Aorta (tissue), 5 donors: Measurements from ENCODE around the gene JOSD1. TPM values are rescaled to one million over a fixed set of nuclear protein-coding genes. Genes with fewer than 3 reads are reported as not detected.

Experiments used
- ATAC-seq: fragments of 200-7000 bp; cut with Tn5 transposase; one replicate; pipeline ENCODE4 v1.9.1; 2022; ENCODE audit warnings: moderate library complexity; ENCODE audit not compliant: low FRiP score
- DNase-seq, 2 donors: peaks; one replicate each; pipeline ENCODE4 v3.0.0-alpha.2; 2020
- H3K27ac ChIP-seq, 2 donors: one replicate each; pipeline ENCODE4 v1.5.1; 2013; ENCODE audit warnings: low read length in 2 of 2, mild to moderate bottlenecking in 2 of 2, moderate library complexity in 2 of 2, control low read depth in 1 of 2, inconsistent platforms in 1 of 2, low read depth in 1 of 2
- H3K27me3 ChIP-seq, 2 donors: one replicate each; pipeline ENCODE4 v1.6.1; 2013; ENCODE audit warnings: control low read depth in 1 of 2, low read length in 1 of 2, mild to moderate bottlenecking in 1 of 2, moderate library complexity in 1 of 2; ENCODE audit not compliant: insufficient read depth in 2 of 2, control insufficient read depth in 1 of 2
- H3K36me3 ChIP-seq, 2 donors: one replicate each; pipeline ENCODE4 v1.6.1; 2013; ENCODE audit warnings: control low read depth in 1 of 2, low read length in 1 of 2, mild to moderate bottlenecking in 1 of 2; ENCODE audit not compliant: insufficient read depth in 2 of 2, control insufficient read depth in 1 of 2
- H3K4me1 ChIP-seq, 2 donors: one replicate each; pipeline ENCODE4 v1.6.1; 2013; ENCODE audit warnings: low read length in 2 of 2, control low read depth in 1 of 2, mild to moderate bottlenecking in 1 of 2, moderate library complexity in 1 of 2; ENCODE audit not compliant: insufficient read depth in 2 of 2, control insufficient read depth in 1 of 2
- H3K4me3 ChIP-seq, 2 donors: one replicate each; pipeline ENCODE4 v1.5.1; 2013; ENCODE audit warnings: low read length in 2 of 2, control low read depth in 1 of 2, mild to moderate bottlenecking in 1 of 2
- H3K9me3 ChIP-seq: one replicate; pipeline ENCODE4 v1.6.1; 2013; ENCODE audit warnings: mild to moderate bottlenecking, low read length; ENCODE audit not compliant: control insufficient read depth
- WGBS, 2 donors: extraction: QIAGEN DNeasy Blood & Tissue Kit; methylation state at CpG; one replicate each; pipeline ENCODE4 v1.1.7; 2013; 5-methylcytosine and 5-hydroxymethylcytosine counted together
- intact Hi-C, 2 donors: fragments of 100-400 bp; cut with DNase I; formaldehyde crosslinking; loops; one replicate each; pipeline versions ENCODE4 v1.14.2 to v1.15.0; 2022
- polyA plus RNA-seq, 2 donors: library from polyadenylated mRNA; stranded (reverse); fragments of 200-250 nt; gene quantifications; one replicate each; pipeline ENCODE4 v1.2.3, GENCODE V29; 2013
- total RNA-seq, 2 donors: library from RNA; stranded (reverse); fragmentation: NEBNext Ultra II Directional; extraction: Animal tissue kit (Norgen Biotek cat#: 25700); gene quantifications; one replicate each; pipeline ENCODE4 v1.2.1, GENCODE V29; 2021
- donor health status: healthy with polysubstance abuse.
- donor health status: Bipolar disorder and iron deficiency.
- donor health status: DM: no; HTN: no; CAD: no.
- donor health status: DM: no; HTN: no; CAD: no.
- donor health status: DM: yes; HTN: yes; CAD: no.

Gene JOSD1
- total and polyA plus RNA-seq, 4 donors: 19.7 to 54.7 (median 42.0) TPM

DNA sequence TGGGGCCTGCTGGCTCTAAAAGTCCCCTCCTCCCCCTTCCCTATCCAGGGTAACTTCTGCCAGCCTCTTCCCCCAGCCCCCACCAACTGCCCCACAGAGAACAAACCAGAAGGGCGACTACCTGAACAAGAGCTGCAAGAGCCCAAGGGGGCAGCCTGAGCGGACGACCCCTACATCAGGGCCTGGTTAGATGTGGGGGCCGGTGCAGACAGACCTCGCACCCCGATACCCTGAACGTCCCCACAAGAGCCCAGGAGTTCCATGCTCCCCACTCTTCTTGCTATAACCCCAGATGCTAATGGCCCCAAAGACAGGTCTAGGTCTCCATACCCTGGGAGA lies 34.4 kb upstream of the JOSD1 start:
- Histone ChIP-seq H3K36me3 (peaks cover 4 to 26% of the 10 kb centered on the region in 2 donors), H3K27ac (no peak overlapping the region), H3K9me3 (no peaks in the 10 kb centered on the region), H3K27me3 (no peaks in the 10 kb centered on the region), H3K4me1 (peaks cover 0 to 3% of the 10 kb centered on the region in 2 donors), H3K4me3 (no peak overlapping the region)
- intact Hi-C loops: no loop called here
- DNase-seq (peak in 1 of 2 donors; percentile 23), ATAC-seq (no peak)
- 88 to 92% methylated on average over 7 of the region's 7 CpGs for WGBS, 2 donors

DNA sequence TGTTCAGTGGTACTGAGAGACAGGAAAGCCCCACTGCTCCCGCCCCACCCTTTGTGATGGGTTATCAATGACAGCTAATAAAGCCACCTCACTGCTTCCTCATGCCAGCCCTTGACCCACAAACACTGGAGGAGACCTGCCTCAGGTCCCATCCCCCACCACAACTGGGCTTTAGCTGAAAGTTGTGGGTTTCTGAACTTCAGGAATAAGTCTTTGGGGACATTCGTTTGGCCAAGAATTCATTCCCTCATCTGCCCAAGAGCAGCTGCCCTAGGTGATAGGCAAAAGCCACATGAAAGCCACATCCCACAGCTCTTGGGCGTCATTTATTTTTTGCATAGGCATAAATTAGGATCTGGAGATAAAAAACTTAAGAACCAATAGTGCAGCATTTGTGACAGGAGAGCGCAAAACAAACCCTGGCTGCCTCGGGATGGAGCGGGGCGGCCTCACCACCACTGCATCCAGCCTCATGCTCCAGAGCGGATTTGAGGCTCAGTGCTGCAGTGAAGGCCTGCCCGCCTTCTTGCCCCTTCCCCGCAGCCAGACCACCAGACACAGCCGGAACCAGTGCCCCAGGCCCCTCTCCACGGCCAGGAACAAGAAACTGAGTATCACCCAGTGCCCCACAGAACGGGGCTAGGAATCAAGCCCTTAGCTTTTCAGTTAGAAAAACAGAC lies 33.8 kb upstream of the JOSD1 start:
- H3K4me1 ChIP-seq: peaks cover 0 to 3% of the 10 kb centered on the region in 2 donors
- ATAC-seq (no peak), DNase-seq (peak; percentile 39 to 46)
- intact Hi-C loops: no loop called here
- H3K9me3 ChIP-seq: no peaks in the 10 kb centered on the region
- no peaks in the 10 kb centered on the region for H3K27me3 ChIP-seq
- H3K4me3 ChIP-seq: no peak overlapping the region
- H3K36me3 ChIP-seq: peaks cover 4 to 24% of the 10 kb centered on the region in 2 donors
- WGBS, 2 donors: 85 to 87% methylated on average over 13 of the region's 13 CpGs
- peak overlapping the region in 1 of 2 donors; percentile 5 for H3K27ac ChIP-seq

DNA sequence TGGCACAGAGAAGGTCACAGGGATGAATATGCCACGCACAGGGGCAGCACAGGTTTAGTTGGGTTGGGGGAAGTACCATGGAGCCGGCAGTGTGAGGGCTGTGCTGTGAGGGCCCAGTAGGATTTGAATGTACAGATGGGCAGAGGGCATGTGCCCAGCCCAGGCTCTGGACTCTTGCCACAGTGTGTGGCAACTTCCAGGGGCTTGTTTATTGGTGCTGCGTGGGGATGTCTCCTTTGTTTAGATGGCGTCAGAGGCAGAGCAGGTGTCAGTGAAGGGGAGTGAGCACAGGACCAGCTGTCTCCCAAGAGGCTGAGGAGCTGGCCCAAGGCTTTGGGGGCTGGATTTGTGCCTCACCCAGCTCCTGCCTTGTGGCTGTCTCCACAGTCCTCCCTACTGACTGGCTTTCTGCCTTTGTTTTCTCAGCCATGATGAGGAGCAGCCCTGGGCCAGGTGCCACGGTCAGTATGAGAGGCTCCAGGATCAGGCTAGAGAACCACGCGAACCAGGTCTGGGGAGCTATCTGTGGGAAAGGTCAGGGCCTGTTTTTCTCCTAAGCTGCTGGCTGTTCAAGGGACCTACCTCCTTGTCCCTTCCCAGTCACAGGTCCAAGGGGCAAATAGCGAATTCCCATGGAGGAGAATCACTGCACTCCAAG lies 33.1 kb upstream of the JOSD1 start:
- intact Hi-C loops: no loop called here
- Histone ChIP-seq H3K27me3 (no peaks in the 10 kb centered on the region), H3K4me1 (peaks cover 0 to 3% of the 10 kb centered on the region in 2 donors), H3K36me3 (peaks cover 4 to 20% of the 10 kb centered on the region in 2 donors), H3K4me3 (no peak overlapping the region), H3K27ac (peak overlapping the region in 1 of 2 donors; percentile 74), H3K9me3 (no peaks in the 10 kb centered on the region)
- ATAC-seq (peak; percentile 6), DNase-seq (peak; percentile 45 to 74)
- WGBS, 2 donors: 35 to 41% methylated on average over 8 of the region's 8 CpGs

DNA sequence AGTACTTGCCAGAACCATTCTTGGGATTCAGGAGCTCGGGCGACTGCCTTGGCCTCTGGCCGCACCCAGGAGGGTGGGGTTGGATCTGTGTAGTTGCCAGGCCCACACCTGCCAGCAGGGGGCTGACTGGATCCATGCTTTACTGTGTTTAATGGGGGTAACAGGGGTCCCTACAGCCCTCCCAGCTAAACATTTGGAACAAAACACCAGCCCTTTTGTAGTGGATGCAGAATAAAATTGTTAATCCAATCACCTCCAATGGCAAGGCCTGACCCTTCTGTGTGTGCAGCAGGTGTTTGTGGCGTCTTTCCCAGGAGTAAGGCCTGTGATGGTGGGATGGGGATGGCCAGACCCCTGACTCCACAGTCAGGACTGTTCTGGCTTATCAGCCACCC lies 32.6 kb upstream of the JOSD1 start:
- no peaks in the 10 kb centered on the region for H3K9me3 ChIP-seq
- DNase-seq: peak; percentile 58 to 82
- WGBS, 2 donors: 27 to 30% methylated on average over 4 of the region's 4 CpGs
- ATAC-seq: peak; percentile 27
- H3K4me1 ChIP-seq: peaks cover 0 to 3% of the 10 kb centered on the region in 2 donors
- intact Hi-C loops: no loop called here
- H3K4me3 ChIP-seq: no peak overlapping the region
- no peaks in the 10 kb centered on the region for H3K27me3 ChIP-seq
- peak overlapping the region in 1 of 2 donors; percentile 74 for H3K27ac ChIP-seq
- peaks cover 0 to 16% of the 10 kb centered on the region in 2 donors for H3K36me3 ChIP-seq

DNA sequence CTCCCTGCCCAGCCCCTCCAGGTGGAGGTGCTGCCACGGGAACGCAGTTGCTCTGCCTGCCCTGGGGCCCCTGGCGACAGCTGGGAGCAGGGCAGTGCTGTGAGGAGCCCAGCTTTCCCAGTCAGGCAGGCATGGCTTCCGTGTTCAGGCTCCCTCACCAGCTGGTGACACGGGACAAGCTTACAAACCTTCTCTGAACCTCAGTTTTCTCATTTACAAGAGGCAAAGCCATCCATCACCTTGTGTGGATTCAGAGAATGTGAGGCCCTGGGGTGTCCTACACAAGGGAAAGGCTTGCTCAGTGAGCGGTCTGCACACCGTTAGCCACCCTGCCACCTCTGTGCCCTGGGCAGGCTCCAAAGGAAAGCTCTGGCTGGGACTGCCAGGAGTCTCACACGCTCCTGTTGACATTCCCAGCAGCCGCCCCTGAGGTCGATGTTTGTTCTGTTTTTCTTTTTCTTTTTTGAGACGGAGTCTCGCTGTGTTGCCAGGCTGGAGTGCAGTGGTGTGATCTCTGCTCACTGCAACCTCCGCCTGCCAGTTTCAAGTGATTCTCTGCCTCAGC lies 31.6 kb upstream of the JOSD1 start:
- WGBS, 2 donors: 17 to 18% methylated on average over 13 of the region's 13 CpGs
- DNase-seq: peak; percentile 55 to 76
- Histone ChIP-seq H3K36me3 (peaks cover 0 to 15% of the 10 kb centered on the region in 2 donors), H3K9me3 (no peaks in the 10 kb centered on the region), H3K4me3 (no peak overlapping the region), H3K27me3 (no peaks in the 10 kb centered on the region), H3K27ac (peak overlapping the region in 1 of 2 donors; percentile 72), H3K4me1 (peaks cover 0 to 3% of the 10 kb centered on the region in 2 donors)
- peak; percentile 53 for ATAC-seq
- intact Hi-C loops: no loop called here

DNA sequence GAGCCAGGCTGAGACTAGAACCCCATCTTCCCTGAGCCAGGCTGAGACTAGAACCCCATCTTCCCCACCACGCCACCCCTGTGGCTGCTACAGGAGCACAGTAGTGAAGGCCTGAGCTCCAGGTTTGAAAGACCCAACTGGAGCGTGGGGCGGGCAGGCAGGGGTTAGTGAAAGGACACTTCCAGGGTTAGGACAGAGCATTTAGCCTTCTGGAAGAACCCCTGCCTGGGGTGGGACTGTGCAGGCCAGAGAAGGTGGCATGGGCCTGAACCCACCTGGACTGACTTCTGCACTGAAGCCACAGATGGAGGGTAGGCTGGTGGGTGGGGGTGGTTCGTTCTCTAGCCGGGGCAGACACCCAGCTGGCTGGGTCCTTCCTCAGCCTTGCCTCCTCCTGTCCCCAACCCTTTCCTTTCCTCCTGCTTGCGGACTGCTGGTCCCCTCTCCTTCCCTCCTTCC lies 31.0 kb upstream of the JOSD1 start:
- H3K4me1 ChIP-seq: peaks cover 0 to 3% of the 10 kb centered on the region in 2 donors

DNA sequence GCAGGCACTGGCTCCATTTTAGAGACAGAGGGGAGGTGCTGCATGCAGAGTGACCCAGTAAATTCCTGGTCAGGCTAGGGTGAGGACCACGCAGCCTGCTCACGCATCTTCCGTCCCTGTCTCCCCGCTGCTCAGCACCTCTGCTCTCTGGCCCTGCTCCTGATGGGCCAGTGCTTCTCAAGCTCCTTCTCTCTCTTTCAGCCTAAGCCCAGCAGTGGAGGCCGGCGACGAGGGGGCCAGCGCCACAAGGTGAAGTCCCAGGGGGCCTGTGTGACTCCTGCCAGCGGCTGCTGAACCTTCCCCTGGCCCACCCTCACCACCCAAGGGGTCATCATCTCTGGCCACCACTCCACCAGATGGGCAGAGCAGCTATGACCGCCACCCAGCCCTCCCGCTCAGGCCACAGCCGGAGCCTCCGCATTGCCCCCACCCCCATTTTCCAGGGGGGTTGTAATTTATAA lies 29.7 kb upstream of the JOSD1 start:
- peaks cover 0 to 3% of the 10 kb centered on the region in 2 donors for H3K4me1 ChIP-seq
- intact Hi-C loops: no loop called here
- H3K36me3 ChIP-seq: peaks cover 0 to 19% of the 10 kb centered on the region in 2 donors
- H3K27ac ChIP-seq: no peak overlapping the region
- no peak overlapping the region for H3K4me3 ChIP-seq
- no peaks in the 10 kb centered on the region for H3K27me3 ChIP-seq
- DNase-seq: peak; percentile 30 to 73
- no peaks in the 10 kb centered on the region for H3K9me3 ChIP-seq
- ATAC-seq: no peak
- 90 to 91% methylated on average over 10 to 13 of the region's 13 CpGs for WGBS, 2 donors

More for the DNA sequence above, 31.0 kb upstream of the JOSD1 start:
- peaks cover 0 to 18% of the 10 kb centered on the region in 2 donors for H3K36me3 ChIP-seq
- 57% methylated on average over 6 of the region's 6 CpGs for WGBS, 2 donors
- H3K4me3 ChIP-seq: no peak overlapping the region
- peak overlapping the region in 1 of 2 donors; percentile 72 for H3K27ac ChIP-seq
- no peaks in the 10 kb centered on the region for H3K27me3 ChIP-seq
- intact Hi-C loops: no loop called here
- DNase-seq (peak; percentile 34 to 74), ATAC-seq (no peak)
- H3K9me3 ChIP-seq: no peaks in the 10 kb centered on the region

DNA sequence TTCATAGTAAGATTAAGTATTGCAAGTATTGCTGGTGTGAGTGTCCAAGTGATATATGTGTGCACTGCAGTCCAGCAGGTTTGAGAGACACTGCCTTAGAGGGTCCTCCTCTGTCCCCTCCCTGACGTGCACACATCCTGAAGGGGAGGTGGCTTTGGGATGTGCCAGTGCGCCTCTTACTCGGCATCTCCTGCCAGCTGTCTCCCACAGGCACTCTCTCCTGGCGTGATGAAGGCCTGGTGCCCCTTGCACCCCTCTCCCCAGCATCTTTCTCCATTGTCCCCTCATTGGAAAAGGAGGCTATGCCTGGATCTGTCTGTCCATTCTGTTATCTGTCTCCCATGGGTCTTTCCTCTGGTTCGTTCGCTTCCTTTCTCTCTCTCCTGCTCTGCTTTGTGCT lies 29.2 kb upstream of the JOSD1 start:
- no peaks in the 10 kb centered on the region for H3K27me3 ChIP-seq
- ATAC-seq (no peak), DNase-seq (peak in 1 of 2 donors; percentile 53)
- no peak overlapping the region for H3K27ac ChIP-seq
- peaks cover 3 to 19% of the 10 kb centered on the region in 2 donors for H3K36me3 ChIP-seq
- H3K9me3 ChIP-seq: no peaks in the 10 kb centered on the region
- peaks cover 0 to 3% of the 10 kb centered on the region in 2 donors for H3K4me1 ChIP-seq
- WGBS, 2 donors: 82 to 84% methylated on average over 6 of the region's 6 CpGs
- no peak overlapping the region for H3K4me3 ChIP-seq
- intact Hi-C loops: no loop called here
